AG04449 (cell line): ENCODE results near the gene NR4A1.

Source experiments
- CTCF ChIA-PET: fragments of 350-600 bp; formaldehyde crosslinking; extraction: SDS; loops from one replicate; lab custom pipeline; 2021; ENCODE audit warnings: antibody characterized with exemption; lab: Yijun Ruan, JAX
- POLR2A ChIA-PET: fragments of 400-600, 350-600 bp; formaldehyde crosslinking; extraction: SDS; loops from one replicate; lab custom pipeline; 2020; ENCODE audit warnings: antibody characterized with exemption, inconsistent platforms; lab: Yijun Ruan, JAX
- DNase-seq: peaks from one replicate; pipeline ENCODE4 v3.0.0-alpha.2; 2010; ENCODE audit warnings: low read depth, low spot score
- H3K4me3 ChIP-seq: 2 replicates; pipeline ENCODE4 v1.5.1; 2011; ENCODE audit warnings: low read depth, mild to moderate bottlenecking, control low read depth, low read length
- TF ChIP-seq, protein P1 (sequence below): IDR thresholded peaks from one replicate; pipeline ENCODE4 v1.5.1; 2011; ENCODE audit warnings: mild to moderate bottlenecking, moderate library complexity, low read length, control low read depth, inconsistent platforms; ENCODE audit not compliant: insufficient read depth; ENCODE audit errors: missing control alignments

The NR4A1 gene

DNA sequence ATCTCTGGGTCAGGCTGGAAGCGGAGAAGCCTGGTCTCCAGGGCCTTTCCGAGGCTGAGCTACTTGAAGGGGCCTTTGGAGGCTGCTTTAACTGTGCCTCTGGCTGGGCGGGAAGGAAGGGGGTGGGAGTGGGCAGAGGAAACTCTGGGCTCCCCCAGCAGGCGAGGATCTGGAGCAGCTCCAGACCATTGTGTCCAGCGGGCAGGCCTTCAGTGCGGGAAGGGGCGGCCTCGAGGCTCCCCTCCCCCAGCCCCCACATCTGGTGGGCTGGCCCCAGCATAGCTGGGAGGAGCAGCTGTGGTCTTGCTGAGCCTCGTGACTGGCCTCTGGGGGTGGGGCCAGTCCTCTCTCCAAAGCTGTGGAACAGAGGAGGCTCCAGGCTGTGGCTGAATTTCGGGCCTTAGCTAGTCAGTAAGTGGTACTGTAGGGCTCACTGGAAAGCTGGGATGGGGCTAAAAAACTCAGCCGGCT is 41.1 kb upstream of the NR4A1 start:
- TF ChIP-seq, protein P1, sequence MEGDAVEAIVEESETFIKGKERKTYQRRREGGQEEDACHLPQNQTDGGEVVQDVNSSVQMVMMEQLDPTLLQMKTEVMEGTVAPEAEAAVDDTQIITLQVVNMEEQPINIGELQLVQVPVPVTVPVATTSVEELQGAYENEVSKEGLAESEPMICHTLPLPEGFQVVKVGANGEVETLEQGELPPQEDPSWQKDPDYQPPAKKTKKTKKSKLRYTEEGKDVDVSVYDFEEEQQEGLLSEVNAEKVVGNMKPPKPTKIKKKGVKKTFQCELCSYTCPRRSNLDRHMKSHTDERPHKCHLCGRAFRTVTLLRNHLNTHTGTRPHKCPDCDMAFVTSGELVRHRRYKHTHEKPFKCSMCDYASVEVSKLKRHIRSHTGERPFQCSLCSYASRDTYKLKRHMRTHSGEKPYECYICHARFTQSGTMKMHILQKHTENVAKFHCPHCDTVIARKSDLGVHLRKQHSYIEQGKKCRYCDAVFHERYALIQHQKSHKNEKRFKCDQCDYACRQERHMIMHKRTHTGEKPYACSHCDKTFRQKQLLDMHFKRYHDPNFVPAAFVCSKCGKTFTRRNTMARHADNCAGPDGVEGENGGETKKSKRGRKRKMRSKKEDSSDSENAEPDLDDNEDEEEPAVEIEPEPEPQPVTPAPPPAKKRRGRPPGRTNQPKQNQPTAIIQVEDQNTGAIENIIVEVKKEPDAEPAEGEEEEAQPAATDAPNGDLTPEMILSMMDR: no peak
- CTCF ChIA-PET: interaction anchor here (1.0 to 25.1 kb wide), 9 partner anchors 15 to 870 kb away, joined by 3 to 1081 read pairs (median 6); no protein-coding TSS in a partner anchor
- no peak overlapping the region; the same call in 1 of the 2 replicates for H3K4me3 ChIP-seq
- POLR2A ChIA-PET: interaction anchor here (1.0 to 1.5 kb wide), 2 partner anchors 15 to 17 kb away, joined by 3 to 7 read pairs; no protein-coding TSS in a partner anchor
- DNase-seq: no peak

DNA sequence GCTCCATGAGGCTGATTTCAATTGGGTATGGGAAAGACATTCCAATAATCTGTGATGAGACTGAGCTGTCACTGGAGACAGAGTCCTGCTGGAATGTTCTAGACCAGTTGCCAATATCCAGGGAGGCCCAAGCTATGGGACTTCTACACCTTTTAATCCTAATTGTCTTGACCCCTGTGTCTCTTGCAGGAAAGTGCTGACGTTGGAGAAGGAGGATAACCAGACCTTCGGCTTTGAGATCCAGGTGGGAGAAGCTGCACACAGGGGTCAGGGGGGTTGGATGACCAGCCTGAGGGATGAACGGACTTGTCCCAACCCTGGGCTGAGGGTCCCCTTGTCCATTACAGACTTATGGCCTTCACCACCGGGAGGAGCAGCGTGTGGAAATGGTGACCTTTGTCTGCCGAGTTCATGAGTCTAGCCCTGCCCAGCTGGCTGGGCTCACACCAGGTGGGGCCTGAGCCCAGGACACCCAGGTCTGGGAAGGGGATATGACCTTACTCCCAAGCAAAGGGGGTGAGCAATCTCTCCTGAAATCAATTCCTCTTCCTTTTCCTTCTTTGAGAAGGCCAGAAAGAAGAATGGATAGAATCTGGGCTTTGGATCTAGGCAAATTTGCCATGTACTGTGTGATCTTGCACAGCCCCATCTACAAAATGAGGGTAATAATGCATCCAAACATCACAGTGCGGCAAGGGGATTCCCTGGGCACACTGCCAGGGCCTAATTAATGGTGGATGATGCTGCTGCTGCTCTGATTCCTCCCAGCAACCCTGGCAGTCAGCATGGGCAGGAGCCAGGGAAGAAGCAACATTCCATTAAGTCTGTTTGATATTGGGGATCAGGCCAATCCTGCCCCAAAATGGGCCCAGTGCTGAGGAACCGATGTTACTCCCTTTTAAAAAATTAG is 40.3 kb upstream of the NR4A1 start:
- CTCF ChIA-PET: interaction anchor here (1.2 to 25.1 kb wide), 7 partner anchors 14 to 135 kb away, joined by 3 to 1081 read pairs (median 6); no protein-coding TSS in a partner anchor
- POLR2A ChIA-PET: interaction anchor here (1.0 to 1.5 kb wide), 2 partner anchors 14 to 18 kb away, joined by 3 to 7 read pairs; no protein-coding TSS in a partner anchor
- no peak for DNase-seq
- no peak overlapping the region; the same call in 1 of the 2 replicates for H3K4me3 ChIP-seq
- TF ChIP-seq, protein P1: no peak

DNA sequence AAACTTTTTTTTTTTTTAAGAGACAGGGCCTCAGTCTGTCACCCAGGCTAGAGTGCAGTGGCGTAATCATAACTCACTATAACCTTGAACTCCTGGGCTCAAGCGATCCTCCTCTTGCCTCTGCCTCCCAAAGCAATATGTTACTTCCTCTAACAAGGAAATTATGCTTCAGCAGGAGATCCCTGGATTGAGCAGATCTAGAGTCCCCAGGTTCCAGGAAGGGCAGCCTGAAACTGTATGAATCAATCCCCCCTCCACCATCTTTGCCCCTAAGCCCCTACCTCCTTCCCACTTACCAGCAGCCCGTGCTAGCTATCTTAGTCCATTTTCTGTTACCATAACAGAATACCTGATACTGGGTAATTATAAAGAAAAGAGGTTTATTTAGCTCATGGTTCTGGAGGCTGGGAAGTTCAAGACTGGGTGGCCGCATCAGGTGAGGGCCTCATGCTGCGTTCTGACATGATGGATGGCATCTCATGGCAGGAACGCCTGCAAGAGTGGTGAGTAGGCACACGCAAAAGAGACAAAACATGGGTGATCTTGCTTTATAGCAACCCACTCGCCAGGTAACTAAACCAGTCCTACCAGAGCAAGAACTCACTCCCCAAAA is 39.5 kb upstream of the NR4A1 start:
- TF ChIP-seq, protein P1: no peak

DNA sequence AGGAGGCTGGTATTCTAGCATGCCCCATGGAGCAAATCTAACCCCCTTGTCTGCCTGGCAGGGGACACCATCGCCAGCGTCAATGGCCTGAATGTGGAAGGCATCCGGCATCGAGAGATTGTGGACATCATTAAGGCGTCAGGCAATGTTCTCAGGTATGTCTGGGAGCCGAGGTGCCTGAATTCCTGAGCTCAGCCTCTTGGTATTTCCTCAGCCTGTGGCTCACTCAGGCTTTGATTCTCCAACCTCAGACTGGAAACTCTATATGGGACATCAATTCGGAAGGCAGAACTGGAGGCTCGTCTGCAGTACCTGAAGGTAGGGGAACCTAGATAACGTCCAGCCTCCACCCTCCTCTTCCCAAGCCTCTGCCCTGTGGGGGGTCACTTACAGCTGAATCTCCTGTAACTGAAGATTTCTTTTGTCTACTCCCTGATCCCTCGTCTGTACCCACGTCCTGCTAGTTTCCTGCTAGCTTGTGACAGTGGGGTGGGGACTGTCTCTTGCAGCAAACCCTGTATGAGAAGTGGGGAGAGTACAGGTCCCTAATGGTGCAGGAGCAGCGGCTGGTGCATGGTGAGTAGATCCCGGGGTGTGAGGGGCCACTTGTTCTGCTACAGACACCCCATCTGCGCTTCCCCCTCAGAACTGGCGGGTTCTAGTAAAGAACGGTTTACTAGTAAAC is 37.5 kb upstream of the NR4A1 start:
- CTCF ChIA-PET: interaction anchor here (1.5 to 25.1 kb wide), 3 partner anchors 10 to 19 kb away, joined by 11 to 1081 read pairs (median 196); no protein-coding TSS in a partner anchor
- TF ChIP-seq, protein P1: no peak
- no peak overlapping the region for H3K4me3 ChIP-seq
- POLR2A ChIA-PET: no interaction called here
- no peak for DNase-seq

More for the DNA sequence above, 39.5 kb upstream of the NR4A1 start:
- no peak overlapping the region for H3K4me3 ChIP-seq
- ChIA-PET CTCF (interaction anchor here (0.7 to 25.1 kb wide), 5 partner anchors 13 to 116 kb away, joined by 3 to 1081 read pairs (median 9); no protein-coding TSS in a partner anchor), POLR2A (no interaction called here)
- DNase-seq: no peak

DNA sequence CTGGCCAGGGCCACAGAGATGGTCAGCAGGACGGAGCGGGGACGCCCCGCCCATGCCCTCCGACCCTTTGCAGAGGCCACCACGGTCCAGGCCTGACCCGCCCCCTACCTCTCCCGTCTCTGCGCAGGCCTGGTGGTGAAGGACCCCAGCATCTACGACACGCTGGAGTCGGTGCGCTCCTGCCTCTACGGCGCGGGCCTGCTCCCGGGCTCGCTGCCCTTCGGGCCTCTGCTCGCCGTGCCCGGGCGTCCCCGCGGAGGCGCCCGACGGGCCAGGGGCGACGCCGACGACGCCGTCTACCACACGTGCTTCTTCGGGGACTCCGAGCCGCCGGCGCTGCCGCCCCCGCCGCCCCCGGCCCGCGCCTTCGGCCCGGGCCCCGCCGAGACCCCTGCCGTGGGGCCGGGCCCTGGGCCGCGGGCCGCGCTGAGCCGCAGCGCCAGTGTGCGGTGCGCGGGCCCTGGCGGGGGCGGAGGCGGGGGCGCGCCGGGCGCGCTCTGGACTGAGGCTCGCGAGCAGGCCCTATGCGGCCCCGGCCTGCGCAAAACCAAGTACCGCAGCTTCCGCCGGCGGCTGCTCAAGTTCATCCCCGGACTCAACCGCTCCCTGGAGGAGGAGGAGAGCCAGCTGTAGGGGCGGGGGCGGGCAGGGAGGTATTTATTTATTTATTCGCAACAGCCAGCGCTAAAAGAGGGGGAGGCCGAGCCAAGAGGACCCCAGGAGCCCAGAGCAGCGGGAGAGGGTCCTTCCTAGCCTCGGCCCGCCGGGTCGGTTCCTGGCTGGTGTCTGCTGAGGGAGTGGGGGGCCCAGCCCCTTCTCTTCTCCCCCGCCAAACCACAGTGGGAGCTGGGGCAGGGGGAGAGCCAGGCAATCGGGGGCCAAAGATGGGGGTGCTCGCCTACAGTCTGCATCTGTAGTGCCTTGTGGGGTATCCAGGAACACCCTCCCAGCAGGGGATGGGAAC is 36.4 kb upstream of the NR4A1 start:
- CTCF ChIA-PET: interaction anchor here (1.5 to 25.1 kb wide), 5 partner anchors 1 to 24 kb away, joined by 11 to 1081 read pairs (median 726); partner anchors contain the start of gene TAMALIN
- TF ChIP-seq, protein P1: no peak
- no peak overlapping the region for H3K4me3 ChIP-seq
- POLR2A ChIA-PET: no interaction called here
- DNase-seq: no peak
